Tibial nerve (tissue), 4 donors: ENCODE results near the gene SHMT1. TPM values are rescaled to one million over a fixed set of nuclear protein-coding genes. Genes with fewer than 3 reads are reported as not detected.

Experiments used
- DNase-seq, 2 donors: peaks; one replicate each; pipeline ENCODE4 v3.0.0-alpha.2; 2019; ENCODE audit warnings: low spot score in 2 of 2
- H3K27ac ChIP-seq, 4 donors: fragments of 200-600 bp; sonication (generic) in 3 of 4; one replicate each; pipeline ENCODE4 v1.5.1; 2017 to 2019; ENCODE audit warnings: mild to moderate bottlenecking in 1 of 4
- H3K27me3 ChIP-seq, 2 donors: fragments of 200-600 bp; sonication (generic) in 1 of 2; one replicate each; pipeline versions ENCODE4 v1.5.1 to v1.6.0; 2017 to 2019
- H3K36me3 ChIP-seq, 3 donors: fragments of 200-600 bp; sonication (generic); one replicate each; pipeline ENCODE4 v1.5.1; 2018 to 2019
- H3K4me1 ChIP-seq, 4 donors: fragments of 200-600 bp; sonication (generic) in 3 of 4; one replicate each; pipeline ENCODE4 v1.5.1; 2017 to 2019
- H3K4me3 ChIP-seq, 4 donors: fragments of 200-600 bp; sonication (generic) in 3 of 4; one replicate each; pipeline ENCODE4 v1.5.1; 2017 to 2019; ENCODE audit warnings: mild to moderate bottlenecking in 1 of 4, moderate library complexity in 1 of 4
- H3K9me3 ChIP-seq, 4 donors: fragments of 200-600 bp; sonication (generic) in 3 of 4; one replicate each; pipeline ENCODE4 v1.5.1; 2017 to 2019
- CTCF ChIP-seq, 5 experiments: fragments of 200-600 bp in 3 of 5; fragments of 450-650 bp in 2 of 5; sonication (generic) in 3 of 5; IDR thresholded peaks; one replicate each; pipeline ENCODE4 v1.5.1; 2016 to 2019; ENCODE audit warnings: antibody characterized with exemption in 5 of 5, mild to moderate bottlenecking in 3 of 5, moderate library complexity in 2 of 5
- EP300 ChIP-seq, 2 donors: sonication (generic); formaldehyde crosslinking; IDR thresholded peaks; one replicate each; pipeline ENCODE4 v1.6.1; 2017; ENCODE audit warnings: antibody characterized with exemption in 2 of 2, mild to moderate bottlenecking in 1 of 2
- POLR2A ChIP-seq, 2 donors: fragments of 450-650 bp; IDR thresholded peaks; one replicate each; pipeline ENCODE4 v1.6.1; 2017; ENCODE audit warnings: antibody characterized with exemption in 2 of 2, mild to moderate bottlenecking in 2 of 2, moderate library complexity in 2 of 2
- WGBS, 2 donors: methylation state at CpG; one replicate each; pipeline ENCODE4 v1.1.5; 2018; 5-methylcytosine and 5-hydroxymethylcytosine counted together
- total RNA-seq, 4 donors: library from RNA; depleted of rRNA; stranded (reverse); fragments of >200 nt; gene quantifications; one replicate each; pipeline ENCODE4 v1.1.0, GENCODE V29; 2016

The SHMT1 gene
- total RNA-seq, 4 donors from 2014 or later, result 48.0 to 69.5 (median 59.3) TPM

GRCh38 chr17:18320301-18320700 lies 43.0 kb downstream of the SHMT1 start:
- peaks cover 5 to 90% (median 15%) of the 10 kb centered on the region in 3 donors for H3K36me3 ChIP-seq
- 86 to 88% methylated on average over 7 of the region's 7 CpGs for WGBS, 2 donors
- H3K27ac ChIP-seq, result no peak overlapping the region
- no peak for DNase-seq
- peaks cover 0 to 76% (median 37%) of the 10 kb centered on the region in 4 donors for H3K4me1 ChIP-seq
- H3K4me3 ChIP-seq, result no peak overlapping the region
- H3K9me3 ChIP-seq, result no peaks in the 10 kb centered on the region
- no peak for TF ChIP-seq EP300 (IDR thresholded peaks at IDR 0.05)
- no peak for TF ChIP-seq CTCF (IDR thresholded peaks at IDR 0.05)
- no peak for TF ChIP-seq POLR2A (IDR thresholded peaks at IDR 0.05)
- no peaks in the 10 kb centered on the region for H3K27me3 ChIP-seq

- no peaks in the 10 kb centered on the region for H3K27me3 ChIP-seq
- peaks cover 5 to 85% (median 15%) of the 10 kb centered on the region in 3 donors for H3K36me3 ChIP-seq
- H3K4me1 ChIP-seq, result peaks cover 0 to 75% (median 37%) of the 10 kb centered on the region in 4 donors
- no peak overlapping the region for H3K4me3 ChIP-seq
- TF ChIP-seq POLR2A (IDR thresholded peaks at IDR 0.05) (no peak), CTCF (IDR thresholded peaks at IDR 0.05) (peak in 1 of 5 experiments; percentile 22)
- no peak for DNase-seq
- H3K27ac ChIP-seq, result no peak overlapping the region
- H3K9me3 ChIP-seq, result no peaks in the 10 kb centered on the region
- WGBS, 2 donors, result 52 to 55% methylated on average over 13 of the region's 13 CpGs
These were observed 43.6 kb downstream of the SHMT1 start for GRCh38 chr17:18319604-18320256.

GRCh38 chr17:18318771-18319450 lies 44.4 kb downstream of the SHMT1 start:
- Histone ChIP-seq H3K4me1 (peaks cover 0 to 71% (median 38%) of the 10 kb centered on the region in 4 donors), H3K4me3 (no peak overlapping the region), H3K36me3 (peaks cover 5 to 76% (median 15%) of the 10 kb centered on the region in 3 donors), H3K27me3 (no peaks in the 10 kb centered on the region), H3K9me3 (no peaks in the 10 kb centered on the region), H3K27ac (no peak overlapping the region)
- TF ChIP-seq CTCF (IDR thresholded peaks at IDR 0.05) (no peak), EP300 (IDR thresholded peaks at IDR 0.05) (no peak), POLR2A (IDR thresholded peaks at IDR 0.05) (no peak)
- 82 to 88% methylated on average over 18 of the region's 18 CpGs for WGBS, 2 donors
- DNase-seq, result no peak

GRCh38 chr17:18318117-18318516 lies 45.2 kb downstream of the SHMT1 start:
- Histone ChIP-seq H3K27me3 (no peaks in the 10 kb centered on the region), H3K4me1 (peaks cover 0 to 76% (median 45%) of the 10 kb centered on the region in 4 donors), H3K27ac (no peak overlapping the region), H3K4me3 (peak overlapping the region in 1 of 4 donors; percentile 4), H3K36me3 (peaks cover 5 to 69% (median 9%) of the 10 kb centered on the region in 3 donors), H3K9me3 (no peaks in the 10 kb centered on the region)
- TF ChIP-seq EP300 (IDR thresholded peaks at IDR 0.05) (no peak), POLR2A (IDR thresholded peaks at IDR 0.05) (no peak), CTCF (IDR thresholded peaks at IDR 0.05) (no peak)
- 88 to 93% methylated on average over 7 of the region's 7 CpGs for WGBS, 2 donors
- no peak for DNase-seq

GRCh38 chr17:18315961-18316360 lies 47.4 kb downstream of the SHMT1 start:
- Histone ChIP-seq H3K36me3 (peaks cover 0 to 58% (median 0%) of the 10 kb centered on the region in 3 donors), H3K4me1 (peaks cover 0 to 86% (median 53%) of the 10 kb centered on the region in 4 donors), H3K27me3 (no peaks in the 10 kb centered on the region), H3K27ac (peak overlapping the region in 3 of 4 donors; percentile 85 to 93 (median 90)), H3K4me3 (peak overlapping the region; percentile 52 to 91 (median 79)), H3K9me3 (no peaks in the 10 kb centered on the region)
- 67 to 73% methylated on average over 11 of the region's 11 CpGs for WGBS, 2 donors
- TF ChIP-seq EP300 (IDR thresholded peaks at IDR 0.05) (no peak), CTCF (IDR thresholded peaks at IDR 0.05) (no peak), POLR2A (IDR thresholded peaks at IDR 0.05) (no peak)
- DNase-seq, result no peak
